HT-29 (cell line): ENCODE measurements around the gene IL4. TPM values are rescaled to one million over a fixed set of nuclear protein-coding genes. Genes with fewer than 3 reads are reported as not detected.

Experiments
- DNase-seq: peaks from one replicate; pipeline ENCODE4 v3.0.0-alpha.2; 2015; ENCODE audit warnings: low spot score
- total RNA-seq: library from RNA; depleted of rRNA; stranded (reverse); fragments of >200 nt; shearing (Covaris generic); gene quantifications from 2 replicates; pipeline ENCODE4 v1.2.3, GENCODE V29; 2014; rRNA removed

Gene IL4
- total RNA-seq, 1 experiment from 2014 or later: not detected

DNA sequence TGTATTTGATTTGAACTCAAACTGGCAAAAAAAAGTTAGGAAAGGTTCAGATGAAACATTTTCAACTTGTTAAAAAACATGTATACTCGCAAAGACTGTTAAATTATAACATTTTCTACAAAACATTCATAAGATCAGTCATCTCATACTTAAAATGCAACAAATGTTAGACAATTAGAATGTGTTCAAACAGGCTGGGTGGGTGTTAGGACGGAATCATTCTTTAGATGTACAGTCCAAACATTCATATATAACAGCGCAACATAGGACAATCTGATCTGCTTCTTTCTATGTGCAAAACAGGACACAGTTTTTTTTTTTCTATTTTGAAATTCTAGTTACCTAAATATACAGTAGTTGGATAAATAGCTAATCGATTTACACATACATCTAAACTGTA lies 22.2 kb downstream of the IL4 start:
- DNase-seq: no peak

GRCh38 chr5:132704875-132705274 lies 31.1 kb downstream of the IL4 start:
- DNase-seq: no peak

DNA sequence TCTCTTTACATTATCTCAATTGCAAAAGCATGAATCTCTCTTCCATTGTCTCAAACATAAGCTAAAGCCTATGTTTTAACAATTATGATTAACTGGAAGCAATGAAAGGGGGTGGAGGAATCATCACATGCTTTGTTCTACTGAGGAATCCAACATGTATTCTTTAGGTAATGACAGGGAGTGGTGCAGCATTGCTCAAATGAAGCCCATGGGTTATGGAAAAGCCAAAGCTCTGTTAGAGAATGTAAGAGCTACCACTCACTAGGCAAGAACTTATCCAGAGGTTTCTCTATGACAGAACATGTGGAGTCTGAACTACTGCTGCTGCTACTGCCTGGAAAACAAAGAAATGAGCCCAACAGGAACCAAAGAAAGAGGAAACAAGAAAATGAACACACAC lies 34.9 kb downstream of the IL4 start:
- DNase-seq: no peak

DNA sequence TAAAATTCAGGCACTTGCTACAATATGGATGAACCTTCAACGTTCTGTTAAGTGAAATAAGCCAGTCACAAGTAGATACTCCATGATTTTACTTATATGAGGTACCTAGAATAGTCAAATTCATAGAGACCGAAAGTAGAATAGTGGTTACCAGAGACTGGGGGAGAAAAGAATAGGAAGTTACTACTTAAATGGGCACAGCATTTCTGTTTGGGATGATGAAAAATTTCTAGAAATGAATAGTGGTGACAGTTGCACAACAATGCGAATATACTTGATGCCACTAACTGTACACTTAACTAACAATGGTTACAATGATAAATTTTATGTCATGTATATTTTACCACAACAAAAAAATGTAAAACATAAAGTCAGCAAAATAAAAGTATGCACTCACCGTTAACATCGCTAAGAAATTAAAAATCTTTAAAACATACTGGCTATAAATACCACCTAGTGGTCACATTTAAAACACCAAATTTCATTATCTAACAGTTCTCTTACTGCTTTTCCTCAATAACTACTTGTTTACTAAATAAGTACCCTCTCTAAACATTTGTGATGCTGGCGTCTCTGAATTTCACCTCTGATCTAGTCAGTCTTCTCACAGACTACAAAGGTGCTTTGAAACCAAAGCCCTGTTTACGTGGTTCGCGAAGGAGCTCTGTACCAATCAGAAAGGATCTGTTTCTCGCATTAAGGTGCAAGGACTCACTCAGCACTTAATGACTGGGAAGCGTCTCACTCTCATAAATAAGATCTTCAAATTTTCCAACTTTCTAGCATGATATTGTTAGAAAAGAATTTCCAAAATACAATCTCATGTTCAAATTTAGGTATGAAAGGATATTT lies 40.9 kb downstream of the IL4 start:
- DNase-seq: peak; percentile 28

GRCh38 chr5:132718544-132719312 lies 44.9 kb downstream of the IL4 start:
- no peak for DNase-seq

DNA sequence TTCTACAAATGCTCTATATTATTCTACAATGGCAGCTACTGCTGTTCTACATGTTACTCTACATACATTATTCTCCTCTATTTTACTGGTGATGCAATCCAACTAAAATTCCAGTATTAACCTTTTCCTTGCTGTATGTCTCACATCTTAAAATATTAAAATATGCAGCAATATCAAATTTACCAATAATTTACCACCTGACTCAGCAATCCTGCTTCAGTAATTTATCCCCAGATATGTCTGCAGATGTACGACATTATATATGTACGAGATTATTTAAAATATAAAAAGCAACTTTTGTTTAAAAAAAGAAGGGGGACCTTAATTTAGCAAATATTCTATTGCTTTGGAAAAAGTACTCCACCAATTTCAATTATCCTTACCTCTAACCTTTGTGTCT lies 52.0 kb downstream of the IL4 start:
- no peak for DNase-seq

GRCh38 chr5:132729896-132730295 lies 56.1 kb downstream of the IL4 start:
- no peak for DNase-seq

Other genes starting within 250 kb of the IL4 start
- gene IRF1, start 183.2 kb upstream of the IL4 start, total RNA-seq: 52.0 and 58.7 TPM in 2 replicates
- gene IL5, start 130.5 kb upstream of the IL4 start, total RNA-seq: not detected in 2 replicates
- gene RAD50, start 117.0 kb upstream of the IL4 start, total RNA-seq: 8.6 and 11.3 TPM in 2 replicates
- gene IL13, start 15.8 kb upstream of the IL4 start, total RNA-seq: not detected in 2 replicates
- 3.1 and 4.0 TPM in 2 replicates for gene KIF3A, start 63.6 kb downstream of the IL4 start, total RNA-seq
- gene CCNI2, start 73.4 kb downstream of the IL4 start, total RNA-seq: 7.3 and 8.8 TPM in 2 replicates
- gene SEPTIN8, start 103.2 kb downstream of the IL4 start, total RNA-seq: 37.7 and 49.8 TPM in 2 replicates
- gene SOWAHA, start 139.3 kb downstream of the IL4 start, total RNA-seq: 2.9 and 4.6 TPM in 2 replicates
- gene SHROOM1, start 156.7 kb downstream of the IL4 start, total RNA-seq: 48.0 and 61.2 TPM in 2 replicates
- gene GDF9, start 192.5 kb downstream of the IL4 start, total RNA-seq: 0.05 and 0.26 TPM in 2 replicates
- gene UQCRQ, start 192.7 kb downstream of the IL4 start, total RNA-seq: 227 and 266 TPM in 2 replicates
- 0.64 and 1.5 TPM in 2 replicates for gene LEAP2, start 199.7 kb downstream of the IL4 start, total RNA-seq